HEK293 (cell line): ENCODE results near the gene ASPSCR1.

Experiments
- CTCF ChIA-PET: fragments of 350-600 bp; formaldehyde crosslinking; extraction: SDS; loops from one replicate; lab custom pipeline; 2021; ENCODE audit warnings: antibody characterized with exemption; lab: Yijun Ruan, JAX
- POLR2A ChIA-PET: fragments of 300-600 bp; formaldehyde crosslinking; extraction: SDS; loops from one replicate; lab custom pipeline; 2020; ENCODE audit warnings: antibody characterized with exemption, inconsistent platforms; lab: Yijun Ruan, JAX
- H3K27ac ChIP-seq: fragments of 200-500 bp; sonication (Bioruptor generic); 2 replicates; pipeline ENCODE4 v1.5.1; 2014; ENCODE audit warnings: low read depth, low read length, control low read depth, inconsistent platforms; ENCODE audit errors: extremely low read depth
- H3K36me3 ChIP-seq, 2 experiments: fragments of 200-500 bp in 1 of 2; sonication (Bioruptor generic) in 1 of 2; 1 replicate in 1 of 2; 2 replicates in 1 of 2; pipeline ENCODE4 v1.5.1; 2014 to 2017; ENCODE audit warnings: inconsistent platforms in 2 of 2, low read length in 2 of 2; ENCODE audit not compliant: control insufficient read depth in 2 of 2, insufficient read depth in 1 of 2
- H3K4me1 ChIP-seq: fragments of 200-500 bp; sonication (Bioruptor generic); 2 replicates; pipeline ENCODE4 v1.5.1; 2014; ENCODE audit warnings: mild to moderate bottlenecking, low read length, inconsistent platforms; ENCODE audit not compliant: control insufficient read depth, insufficient read depth
- H3K4me3 ChIP-seq: 2 replicates; pipeline ENCODE4 v1.5.1; 2011; ENCODE audit warnings: low read depth, mild to moderate bottlenecking, control low read depth, low read length, moderate library complexity
- H3K9me3 ChIP-seq: fragments of 200-500 bp; sonication (Bioruptor generic); 2 replicates; pipeline ENCODE4 v1.5.1; 2014; ENCODE audit warnings: low read depth, low read length, inconsistent platforms; ENCODE audit not compliant: control insufficient read depth, insufficient read depth
- CTCF ChIP-seq: fragments of 450-650 bp; formaldehyde crosslinking; IDR thresholded peaks from 2 replicates; pipeline ENCODE4 v1.5.1; 2016; ENCODE audit warnings: missing biosample characterization, missing genetic modification characterization
- GLIS1 ChIP-seq: fragments of 450-650 bp; formaldehyde crosslinking; IDR thresholded peaks from 2 replicates; pipeline ENCODE4 v1.5.1; 2016; ENCODE audit warnings: missing biosample characterization, missing genetic modification characterization
- GLIS2 ChIP-seq: fragments of 450-650 bp; formaldehyde crosslinking; IDR thresholded peaks from 2 replicates; pipeline ENCODE4 v1.5.1; 2016; ENCODE audit warnings: missing biosample characterization, missing genetic modification characterization
- HOXA7 ChIP-seq: sonication (generic); formaldehyde crosslinking; IDR thresholded peaks from 2 replicates; pipeline ENCODE4 v1.8.1; 2022; ENCODE audit warnings: missing genetic modification reagents, borderline replicate concordance
- PRDM1 ChIP-seq: fragments of 450-650 bp; formaldehyde crosslinking; IDR thresholded peaks from 2 replicates; pipeline ENCODE4; 2016; ENCODE audit warnings: missing biosample characterization, missing genetic modification characterization
- PRDM6 ChIP-seq: fragments of 450-650 bp; formaldehyde crosslinking; IDR thresholded peaks from 2 replicates; pipeline ENCODE4 v1.5.1; 2017; ENCODE audit warnings: missing biosample characterization, missing genetic modification characterization
- REST ChIP-seq: fragments of 450-650 bp; formaldehyde crosslinking; IDR thresholded peaks from 2 replicates; pipeline ENCODE4 v1.5.1; 2016; ENCODE audit warnings: missing biosample characterization, missing genetic modification characterization
- SCRT2 ChIP-seq: fragments of 450-650 bp; formaldehyde crosslinking; IDR thresholded peaks from 2 replicates; pipeline ENCODE4 v1.5.1; 2016; ENCODE audit warnings: missing biosample characterization, missing genetic modification characterization
- ZBTB21 ChIP-seq: fragments of 450-650 bp; formaldehyde crosslinking; IDR thresholded peaks from 2 replicates; pipeline ENCODE4 v1.5.1; 2017; ENCODE audit warnings: missing biosample characterization, missing genetic modification characterization
- ZBTB8A ChIP-seq: fragments of 450-650 bp; formaldehyde crosslinking; IDR thresholded peaks from 2 replicates; pipeline ENCODE4 v1.5.1; 2016; ENCODE audit warnings: missing biosample characterization, missing genetic modification characterization
- ZFHX2 ChIP-seq: fragments of 450-650 bp; formaldehyde crosslinking; conservative IDR thresholded peaks from 2 replicates; pipeline ENCODE4 v1.5.1; 2016; ENCODE audit warnings: missing biosample characterization, missing genetic modification characterization
- ZIC2 ChIP-seq: fragments of 450-650 bp; formaldehyde crosslinking; IDR thresholded peaks from 2 replicates; pipeline ENCODE4 v1.5.1; 2016; ENCODE audit warnings: missing biosample characterization, missing genetic modification characterization
- ZNF350 ChIP-seq: fragments of 450-650 bp; formaldehyde crosslinking; IDR thresholded peaks from 2 replicates; pipeline ENCODE4 v1.5.0; 2017; ENCODE audit warnings: missing biosample characterization, mild to moderate bottlenecking, missing genetic modification characterization
- ZNF416 ChIP-seq: fragments of 450-650 bp; formaldehyde crosslinking; IDR thresholded peaks from 2 replicates; pipeline ENCODE4 v1.5.1; 2016; ENCODE audit warnings: missing biosample characterization, missing genetic modification characterization
- ZNF433 ChIP-seq: fragments of 450-650 bp; formaldehyde crosslinking; IDR thresholded peaks from 2 replicates; pipeline ENCODE4 v1.5.1; 2016; ENCODE audit warnings: missing biosample characterization, missing genetic modification characterization, low read depth
- ZNF473 ChIP-seq: fragments of 450-650 bp; formaldehyde crosslinking; IDR thresholded peaks from 2 replicates; pipeline ENCODE4 v1.5.1; 2017; ENCODE audit warnings: missing biosample characterization, missing genetic modification characterization
- ZNF501 ChIP-seq: fragments of 450-650 bp; formaldehyde crosslinking; IDR thresholded peaks from 2 replicates; pipeline ENCODE4 v1.5.1; 2016; ENCODE audit warnings: missing biosample characterization, missing genetic modification characterization
- ZNF513 ChIP-seq: fragments of 450-650 bp; IDR thresholded peaks from 2 replicates; pipeline ENCODE4 v1.5.1; 2018; ENCODE audit warnings: missing biosample characterization, missing genetic modification characterization
- ZNF561 ChIP-seq: fragments of 450-650 bp; IDR thresholded peaks from 2 replicates; pipeline ENCODE4 v1.5.1; 2018; ENCODE audit warnings: missing biosample characterization, missing genetic modification characterization, borderline replicate concordance
- ZNF624 ChIP-seq: fragments of 450-650 bp; formaldehyde crosslinking; IDR thresholded peaks from 2 replicates; pipeline ENCODE4 v1.5.1; 2017; ENCODE audit warnings: missing biosample characterization, missing genetic modification characterization
- ZNF660 ChIP-seq: fragments of 450-650 bp; IDR thresholded peaks from 2 replicates; pipeline ENCODE4 v1.5.1; 2018; ENCODE audit warnings: missing biosample characterization, mild to moderate bottlenecking, missing genetic modification characterization
- ZNF707 ChIP-seq: fragments of 450-650 bp; formaldehyde crosslinking; IDR thresholded peaks from 2 replicates; pipeline ENCODE4 v1.5.1; 2016; ENCODE audit warnings: missing biosample characterization, missing genetic modification characterization
- ZNF76 ChIP-seq: fragments of 450-650 bp; formaldehyde crosslinking; IDR thresholded peaks from 2 replicates; pipeline ENCODE4; 2016; ENCODE audit warnings: low read depth, missing biosample characterization, missing genetic modification characterization, borderline replicate concordance
- ZNF768 ChIP-seq: fragments of 450-650 bp; formaldehyde crosslinking; IDR thresholded peaks from 2 replicates; pipeline ENCODE4 v1.5.1; 2018; ENCODE audit warnings: missing biosample characterization, mild to moderate bottlenecking, missing genetic modification characterization
- ZNF792 ChIP-seq: fragments of 450-650 bp; formaldehyde crosslinking; IDR thresholded peaks from 2 replicates; pipeline ENCODE4 v1.5.1; 2016; ENCODE audit warnings: missing biosample characterization, missing genetic modification characterization
- ZSCAN30 ChIP-seq: fragments of 450-650 bp; IDR thresholded peaks from 2 replicates; pipeline ENCODE4 v1.5.1; 2018; ENCODE audit warnings: missing biosample characterization, mild to moderate bottlenecking, missing genetic modification characterization, moderate library complexity
- ZSCAN5A ChIP-seq: fragments of 450-650 bp; formaldehyde crosslinking; IDR thresholded peaks from 2 replicates; pipeline ENCODE4 v1.5.1; 2016; ENCODE audit warnings: missing biosample characterization, missing genetic modification characterization

ASPSCR1 gene

GRCh38 chr17:82011617-82012187, 34.3 kb downstream of the ASPSCR1 start:
- ChIA-PET POLR2A (no interaction called here), CTCF (interaction anchor here (0.6 to 4.7 kb wide), 2 partner anchors 9 to 87 kb away, joined by 3 to 30 read pairs; no protein-coding TSS in a partner anchor)
- Histone ChIP-seq H3K27ac (no peak overlapping the region), H3K4me1 (no peaks in the 10 kb centered on the region), H3K36me3 (peaks cover 0 to 5% of the 10 kb centered on the region in 2 experiments; a peak in 1 of 3 replicates), H3K4me3 (no peak overlapping the region), H3K9me3 (no peaks in the 10 kb centered on the region)
- TF ChIP-seq PRDM1 (tag by site-specific recombination): no peak
- no peak for TF ChIP-seq ZBTB21 (tag by site-specific recombination)
- TF ChIP-seq ZNF513: no peak
- TF ChIP-seq ZNF433 (tag by site-specific recombination): no peak
- TF ChIP-seq ZNF660 (tag by site-specific recombination): no peak
- TF ChIP-seq GLIS2 (tag by site-specific recombination): peak; percentile 52
- TF ChIP-seq HOXA7: no peak
- no peak for TF ChIP-seq ZNF561 (tag by site-specific recombination)
- TF ChIP-seq GLIS1 (tag by site-specific recombination): peak; percentile 74
- no peak for TF ChIP-seq ZNF501 (tag by site-specific recombination)
- no peak for TF ChIP-seq ZSCAN30 (tag by site-specific recombination)
- peak; percentile 90 for TF ChIP-seq ZIC2 (tag by site-specific recombination)
- no peak for TF ChIP-seq ZNF76 (tag by site-specific recombination)
- TF ChIP-seq ZNF416: no peak
- no peak for TF ChIP-seq REST
- TF ChIP-seq ZNF768: no peak

GRCh38 chr17:82012261-82012639, 34.8 kb downstream of the ASPSCR1 start:
- Histone ChIP-seq H3K9me3 (no peaks in the 10 kb centered on the region), H3K27ac (0 out of 2 replicates have a peak overlapping the region, but pooled peaks have one; percentile 17), H3K4me1 (no peaks in the 10 kb centered on the region), H3K36me3 (peaks cover 0 to 5% of the 10 kb centered on the region in 2 experiments; a peak in 1 of 3 replicates), H3K4me3 (no peak overlapping the region)
- ChIA-PET CTCF (no interaction called here), POLR2A (no interaction called here)
- TF ChIP-seq GLIS2 (tag by site-specific recombination): peak; percentile 40; the same call in 1 of the 2 replicates
- no peak for TF ChIP-seq CTCF
- TF ChIP-seq PRDM6 (tag by site-specific recombination): no peak
- no peak for TF ChIP-seq ZNF473 (tag by site-specific recombination)
- TF ChIP-seq ZNF707 (tag by site-specific recombination): no peak
- TF ChIP-seq ZNF561 (tag by site-specific recombination): no peak
- TF ChIP-seq SCRT2 (tag by site-specific recombination): no peak
- no peak for TF ChIP-seq ZSCAN5A (tag by site-specific recombination)
- no peak for TF ChIP-seq ZBTB8A (tag by site-specific recombination)
- TF ChIP-seq ZNF350 (tag by site-specific recombination): no peak
- no peak for TF ChIP-seq ZNF624 (tag by site-specific recombination)
- TF ChIP-seq GLIS1 (tag by site-specific recombination): peak; percentile 73
- no peak for TF ChIP-seq ZNF792 (tag by site-specific recombination)
- no peak for TF ChIP-seq ZFHX2
